Measurements from ENCODE around the gene MRPL43.

- TF ChIP-seq CTCF (IDR thresholded peaks at IDR 0.05) = no peak
- TF ChIP-seq POLR2A (IDR thresholded peaks at IDR 0.05) = no peak
Observed at GRCh38 chr10:101036726-101037125, 49.4 kb upstream of the MRPL43 start.

Data from adrenal gland (tissue), 5 donors.